Measurements from ENCODE around the gene ITPKB.
A peak's percentile ranks its signal among the peaks of the same experiment; 100 is the strongest.

The ITPKB gene

DNA sequence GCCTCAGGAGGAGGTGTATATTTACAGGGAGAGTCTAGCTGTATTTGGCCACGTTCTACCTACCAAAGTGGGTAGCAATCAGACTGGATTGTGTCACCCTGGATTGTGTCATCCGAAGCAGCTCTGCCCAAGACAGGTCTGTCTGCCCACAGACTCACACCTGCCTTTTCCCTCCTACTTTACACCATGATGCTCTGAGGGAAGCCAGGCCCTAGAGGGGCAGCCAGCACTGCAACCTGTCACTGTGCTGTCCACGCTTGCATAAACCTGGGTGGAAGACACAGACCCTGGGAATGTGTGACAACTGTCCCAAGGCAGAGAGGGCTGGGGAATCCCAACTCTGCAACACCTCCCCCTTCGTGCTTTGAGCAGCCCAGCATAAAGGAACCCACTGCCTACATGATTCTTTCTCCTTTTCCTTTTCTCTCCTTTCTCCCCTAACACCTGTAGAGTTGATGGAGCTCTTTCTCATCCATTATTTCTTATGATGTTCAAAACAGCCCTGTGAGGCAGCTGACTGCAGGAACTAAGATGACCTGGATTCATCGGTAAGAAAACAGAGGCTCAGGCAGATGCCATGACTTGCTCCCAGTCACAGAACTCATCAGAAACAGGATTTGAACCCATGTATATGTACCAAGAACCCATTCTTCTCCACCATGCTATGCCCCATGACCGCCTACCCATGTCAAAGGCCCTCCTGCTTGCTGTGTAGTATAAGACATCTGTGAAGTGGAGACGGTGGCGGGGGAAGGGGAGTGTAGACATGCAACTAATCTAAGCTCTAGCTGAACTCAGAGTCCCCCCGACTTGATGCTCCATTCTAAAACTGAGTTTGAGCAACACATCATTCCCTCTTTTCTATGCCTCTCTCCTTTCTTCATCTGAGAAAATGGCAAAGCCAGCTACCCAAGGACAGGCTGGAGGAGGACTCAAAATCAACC lies 55.9 kb downstream of the ITPKB start:
- no peak for DNase-seq

GRCh38 chr1:226681652-226682493 lies 57.2 kb downstream of the ITPKB start:
- DNase-seq = no peak

DNA sequence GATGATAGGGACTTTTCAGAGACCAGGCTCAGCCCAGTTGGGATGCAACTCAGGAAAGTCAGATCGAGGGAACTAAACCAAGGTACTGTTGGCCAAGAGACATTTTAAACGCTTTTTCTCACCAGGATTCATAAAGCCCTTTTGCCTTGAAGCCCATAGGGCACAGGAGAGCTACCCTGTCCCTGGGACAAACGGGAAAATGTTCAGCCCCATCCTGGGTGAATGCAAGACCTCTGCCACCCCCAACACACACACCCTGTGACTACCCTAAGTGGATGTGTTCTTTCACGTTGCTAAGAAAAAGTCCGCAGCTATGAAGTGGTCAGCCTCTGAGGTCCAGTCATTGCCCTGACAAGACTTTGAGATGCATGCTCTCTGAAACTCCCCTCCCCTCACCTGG lies 58.4 kb downstream of the ITPKB start:
- no peak for DNase-seq

DNA sequence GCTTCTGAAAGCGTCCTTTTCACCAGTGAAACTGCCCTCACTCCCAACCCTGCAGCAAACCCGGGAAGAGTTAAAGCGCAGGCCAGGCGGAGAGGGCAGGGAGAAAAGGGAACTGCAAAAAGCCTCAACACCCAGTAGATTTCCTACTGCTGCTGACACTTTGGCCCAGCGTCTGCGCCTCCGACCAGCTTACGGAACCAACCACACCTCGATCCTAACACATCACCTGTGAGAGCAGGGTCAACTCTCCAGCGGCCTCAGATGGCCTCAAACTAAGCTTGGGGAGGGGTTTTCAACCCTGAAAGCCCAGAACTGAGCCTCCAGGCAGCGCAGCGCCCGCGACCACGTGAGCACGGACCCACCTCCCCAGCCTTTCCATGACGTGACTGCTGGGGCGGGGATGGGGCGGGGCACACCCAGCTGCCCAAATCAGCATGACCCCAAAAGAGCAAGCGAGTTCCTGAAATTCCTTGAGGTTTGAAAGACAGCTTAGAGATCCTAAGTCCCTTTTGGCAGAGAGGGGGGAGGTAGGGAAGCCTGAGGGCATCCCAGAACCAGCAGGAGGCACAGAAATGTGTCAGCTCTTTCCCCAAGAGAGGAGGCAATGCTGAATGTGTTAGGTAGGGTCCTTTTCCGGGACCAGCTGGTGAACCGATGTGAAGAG lies 59.1 kb downstream of the ITPKB start:
- DNase-seq = peak; percentile 89

DNA sequence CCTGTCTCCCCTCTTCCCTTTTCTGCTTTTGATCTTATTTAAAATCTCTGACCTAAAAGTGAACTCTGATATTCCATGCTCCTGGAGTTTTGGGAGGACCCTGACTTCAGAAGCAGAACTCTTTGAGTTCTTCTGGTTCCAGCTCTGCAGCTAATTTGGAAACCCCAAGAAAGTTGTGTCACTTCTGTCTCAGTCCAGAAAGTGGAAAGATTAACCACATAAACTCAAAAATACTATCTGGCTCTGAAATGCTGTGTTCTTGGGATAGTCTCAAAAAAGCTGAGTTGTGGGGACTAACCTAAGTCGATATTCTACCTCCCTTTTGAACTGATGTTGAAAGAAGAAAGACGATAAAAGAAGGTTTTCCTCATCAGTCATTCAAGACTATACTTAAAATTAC lies 59.8 kb downstream of the ITPKB start:
- no peak for DNase-seq

- DNase-seq = no peak
These were observed 60.4 kb downstream of the ITPKB start for GRCh38 chr1:226678701-226679100.

DNA sequence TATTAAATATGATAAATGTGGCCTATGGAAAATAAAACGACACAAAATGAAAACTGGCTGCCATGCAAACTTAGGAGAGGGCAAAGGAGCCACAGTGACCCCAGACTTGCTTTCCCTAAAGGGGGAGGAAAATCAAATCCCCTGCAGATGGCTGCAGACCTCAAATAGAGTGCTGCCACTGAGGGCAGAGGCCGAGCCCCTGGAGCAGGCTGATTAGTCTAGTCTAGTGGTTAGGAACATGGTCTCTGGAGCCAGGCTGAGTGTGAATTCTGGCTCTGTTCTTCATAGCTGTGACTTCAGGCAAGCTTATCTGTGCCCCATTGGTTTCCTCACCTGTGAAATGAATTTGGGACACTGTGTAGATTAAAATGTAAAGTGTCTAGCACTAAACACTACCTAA lies 60.8 kb downstream of the ITPKB start:
- DNase-seq = no peak

DNA sequence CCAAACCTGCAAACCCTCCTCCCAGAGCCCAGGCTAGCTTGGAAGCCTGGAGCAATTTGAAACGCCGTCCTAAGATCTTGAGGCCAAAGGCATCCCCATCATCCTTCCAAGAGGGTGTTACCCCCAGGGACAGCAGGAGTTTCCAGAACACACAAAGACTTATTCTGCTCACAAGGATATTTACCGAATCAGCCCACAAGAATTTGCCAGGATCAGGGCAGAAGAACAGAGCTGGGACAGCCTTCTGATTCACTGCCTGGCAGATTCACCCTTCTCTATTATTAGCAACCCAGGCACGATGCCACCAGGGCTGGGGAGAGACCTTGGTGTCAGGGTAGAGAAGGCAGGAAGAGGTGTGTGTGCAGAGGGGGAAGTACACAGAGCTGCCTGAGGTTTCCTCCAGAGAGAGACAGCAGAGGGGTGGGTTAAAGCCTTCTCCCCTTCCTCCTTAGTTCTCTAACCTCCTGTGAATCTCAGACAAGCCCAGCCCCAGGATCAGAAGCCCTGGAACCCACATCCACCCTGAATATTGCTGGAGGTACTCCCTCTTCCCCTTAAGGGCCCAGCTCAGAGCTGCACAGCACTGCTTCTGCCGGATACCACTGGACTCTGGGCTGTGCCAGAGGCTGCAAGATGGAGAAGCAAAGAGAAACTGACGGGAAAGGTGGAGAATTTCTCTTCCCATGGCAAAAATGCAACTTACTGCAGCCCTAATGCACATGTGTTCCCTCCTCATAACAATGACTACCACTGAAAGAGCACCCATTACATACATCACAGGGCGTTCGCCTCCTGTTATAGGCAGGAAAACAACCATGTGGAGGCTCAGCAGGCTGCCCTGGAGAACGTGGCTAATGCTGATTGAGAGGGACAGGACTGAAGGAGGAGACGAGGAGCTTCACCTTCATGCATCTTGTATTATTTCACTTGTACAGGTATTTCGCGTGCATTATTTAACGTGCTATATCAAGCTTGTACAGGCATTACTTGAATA lies 61.8 kb downstream of the ITPKB start:
- DNase-seq = peak; percentile 83

GRCh38 chr1:226676381-226676780 lies 62.7 kb downstream of the ITPKB start:
- no peak for DNase-seq

- no peak for DNase-seq
These were observed 63.2 kb downstream of the ITPKB start for GRCh38 chr1:226675715-226676357.

- DNase-seq = no peak
These were observed 64.0 kb downstream of the ITPKB start for GRCh38 chr1:226674892-226675714.

DNA sequence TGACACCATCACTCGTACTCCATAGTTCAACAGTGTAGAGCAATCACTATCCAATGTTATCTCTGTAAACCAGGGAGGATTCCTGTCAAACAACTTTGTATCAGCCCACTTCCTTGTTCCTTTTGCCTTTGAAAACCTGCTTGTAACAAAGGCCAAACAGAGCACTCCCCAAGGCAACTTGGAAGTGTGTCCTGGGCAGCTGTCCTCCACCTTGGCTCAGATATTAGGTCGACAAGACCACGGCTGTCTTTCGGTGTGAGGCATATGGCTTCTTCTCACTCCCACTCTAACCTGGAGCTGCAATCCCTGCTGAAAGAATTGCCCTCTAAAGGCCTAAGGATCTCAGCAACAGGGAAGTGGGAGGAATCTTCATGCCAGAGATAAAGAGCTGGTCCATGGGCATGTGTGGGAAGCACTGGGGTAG lies 66.7 kb downstream of the ITPKB start:
- DNase-seq = no peak

GRCh38 chr1:226671277-226671676 lies 67.8 kb downstream of the ITPKB start:
- DNase-seq = no peak

DNA sequence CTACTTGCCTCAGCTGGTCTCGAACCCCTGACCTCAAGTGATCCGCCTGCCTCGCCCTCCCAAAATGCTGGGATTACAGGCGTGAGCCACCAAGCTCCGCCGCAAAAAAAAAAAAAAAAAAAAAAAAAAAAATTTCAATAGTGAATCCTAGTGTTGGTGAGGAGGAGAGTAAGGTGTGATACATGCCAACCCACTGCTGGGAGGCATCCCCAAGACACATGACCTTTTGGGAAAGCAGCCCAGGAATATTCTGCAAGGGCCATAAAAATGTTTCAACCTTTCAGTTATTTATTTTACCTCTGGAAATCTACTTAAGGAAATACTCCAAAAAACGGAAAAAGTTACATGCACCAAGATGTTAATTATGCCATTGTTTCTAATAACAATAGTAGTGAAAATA lies 69.0 kb downstream of the ITPKB start:
- DNase-seq = no peak

GRCh38 chr1:226668173-226668560 lies 70.9 kb downstream of the ITPKB start:
- no peak for DNase-seq

DNA sequence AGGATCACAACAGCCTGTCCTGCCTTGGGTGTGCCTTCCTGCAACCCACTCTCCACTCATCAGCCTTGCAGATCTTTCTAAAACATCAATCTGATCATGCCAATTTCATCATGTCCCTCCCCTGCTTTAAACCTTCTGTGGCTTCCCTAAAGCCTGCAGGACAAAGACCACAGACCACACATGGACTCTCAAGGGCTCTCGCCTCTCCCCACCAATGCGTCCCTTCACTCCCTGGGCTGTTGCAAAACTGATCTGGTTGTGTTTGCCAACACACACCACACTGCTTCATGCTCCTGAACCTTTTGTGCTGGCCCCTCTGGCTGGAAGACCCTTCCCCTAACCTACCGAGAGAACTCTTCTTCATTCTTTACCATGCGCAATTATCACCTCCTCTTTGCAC lies 72.4 kb downstream of the ITPKB start:
- DNase-seq = no peak

- DNase-seq = no peak
These were observed 72.9 kb downstream of the ITPKB start for GRCh38 chr1:226666164-226666506.

- no peak for DNase-seq
These were observed 73.4 kb downstream of the ITPKB start for GRCh38 chr1:226665505-226666163.

DNA sequence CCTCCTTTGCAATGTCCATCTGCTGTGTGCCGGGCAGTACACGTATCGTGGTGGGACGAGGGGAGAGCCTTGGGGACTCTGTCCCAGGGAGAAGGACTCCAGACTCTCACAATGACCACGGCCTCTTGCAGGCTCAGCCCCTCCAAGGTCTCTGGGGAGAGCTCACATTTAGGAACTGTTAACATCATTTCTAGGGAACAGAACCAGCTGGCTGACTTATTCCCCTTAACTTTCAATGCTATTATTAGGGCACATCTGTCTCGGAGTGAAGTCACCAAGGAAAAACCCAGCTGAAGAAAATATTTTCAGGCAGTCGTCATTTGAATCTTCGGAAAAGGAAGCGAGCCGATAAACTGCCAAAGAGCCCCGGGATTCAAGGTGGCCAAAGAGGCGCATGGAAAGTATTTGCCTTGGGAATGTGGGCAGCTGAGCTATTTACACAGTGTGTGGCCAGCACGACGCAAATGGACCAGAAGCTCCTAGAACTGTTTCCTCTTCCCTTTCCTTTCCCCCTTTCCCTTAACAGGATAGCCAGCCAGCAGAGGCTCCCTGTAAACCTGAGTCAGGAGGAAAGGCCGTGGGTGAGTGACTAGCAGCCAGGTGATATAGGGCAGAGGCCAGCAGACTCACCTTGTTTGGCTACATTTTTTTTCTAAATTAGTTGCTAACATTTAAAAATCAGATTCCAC lies 74.5 kb downstream of the ITPKB start:
- DNase-seq = peak; percentile 87
